Heart left ventricle (tissue), 16 donors: ENCODE results near the gene SORT1. TPM values are rescaled to one million over a fixed set of nuclear protein-coding genes. Genes with fewer than 3 reads are reported as not detected.

Experiments
- ATAC-seq, 4 donors: fragments of 200-7000 bp; cut with Tn5 transposase; one replicate each; pipeline ENCODE4 v1.9.1; 2020 to 2022; ENCODE audit warnings: moderate library complexity in 4 of 4, mild to moderate bottlenecking in 3 of 4, moderate number of reproducible peaks in 1 of 4
- DNase-seq, 5 donors: peaks; one replicate each; pipeline ENCODE4 v3.0.0-alpha.2; 2020
- H3K27ac ChIP-seq, 12 donors: fragments of 200-600 bp; sonication (generic) in 4 of 12; one replicate each; pipeline versions ENCODE4 v1.5.0 to v1.8.0; 2016 to 2022; ENCODE audit warnings: mild to moderate bottlenecking in 2 of 12
- H3K27me3 ChIP-seq, 9 donors: fragments of 200-600 bp; sonication (generic) in 2 of 9; one replicate each; pipeline versions ENCODE4 v1.5.1 to v1.8.0; 2016 to 2022; ENCODE audit warnings: mild to moderate bottlenecking in 3 of 9
- H3K36me3 ChIP-seq, 9 donors: fragments of 200-600 bp; sonication (generic) in 2 of 9; one replicate each; pipeline versions ENCODE4 v1.5.0 to v1.8.0; 2018 to 2022; ENCODE audit warnings: mild to moderate bottlenecking in 2 of 9
- H3K4me1 ChIP-seq, 12 donors: fragments of 200-600 bp; sonication (generic) in 4 of 12; one replicate each; pipeline versions ENCODE4 v1.5.0 to v1.8.0; 2016 to 2022; ENCODE audit warnings: mild to moderate bottlenecking in 3 of 12
- H3K4me3 ChIP-seq, 12 donors: fragments of 200-600 bp; sonication (generic) in 4 of 12; one replicate each; pipeline versions ENCODE4 v1.5.0 to v1.8.0; 2017 to 2022; ENCODE audit warnings: mild to moderate bottlenecking in 9 of 12, moderate library complexity in 4 of 12
- H3K9me3 ChIP-seq, 12 donors: fragments of 200-600 bp; sonication (generic) in 4 of 12; one replicate each; pipeline versions ENCODE4 v1.5.0 to v1.8.0; 2016 to 2022; ENCODE audit warnings: mild to moderate bottlenecking in 1 of 12
- POLR2A ChIP-seq, 2 donors: fragments of 450-650 bp; IDR thresholded peaks; one replicate each; pipeline ENCODE4 v1.6.1; 2017; ENCODE audit warnings: antibody characterized with exemption in 2 of 2, mild to moderate bottlenecking in 2 of 2, moderate library complexity in 2 of 2
- WGBS, 4 donors: extraction: QIAGEN DNeasy Blood & Tissue Kit in 2 of 4; methylation state at CpG; one replicate each; pipeline versions ENCODE4 v1.1.5 to v1.1.7; 2013 to 2018; 5-methylcytosine and 5-hydroxymethylcytosine counted together
- intact Hi-C, 10 donors: fragments of 100-400 bp; cut with DNase I; formaldehyde crosslinking; loops; one replicate each; pipeline versions ENCODE4 v1.11.1 to v1.14.2; 2022
- polyA plus RNA-seq, 2 donors: library from polyadenylated mRNA; stranded (reverse); fragments of 200-250 nt; gene quantifications; one replicate each; pipeline ENCODE4 v1.2.3, GENCODE V29; 2013
- total RNA-seq, 9 donors: library from RNA; depleted of rRNA in 2 of 9; stranded (reverse); fragments of >200 nt in 2 of 9; fragmentation: NEBNext Ultra II Directional in 3 of 9; extraction: Animal tissue kit (Norgen Biotek cat#: 25700) in 3 of 9; gene quantifications; one replicate each; pipeline versions ENCODE4 v1.1.0 to v1.2.4, GENCODE V29; 2016 to 2023
- TF ChIP-seq, protein P1 (sequence below), 12 donors: fragments of 200-600 bp; sonication (generic) in 4 of 12; IDR thresholded peaks; one replicate each; pipeline versions ENCODE4 v1.5.0 to v1.8.0; 2018 to 2022; ENCODE audit warnings: antibody characterized with exemption in 12 of 12, mild to moderate bottlenecking in 5 of 12
- donor health status: ischemic (EF 13 %, LVEDD 7.1; RV severe dilation, severe dysfunction).
- donor health status: healthy with polysubstance abuse.
- donor health status: DM: no; HTN: yes; CAD: no.
- donor health status: DM: no; HTN: no; CAD: no.
- donor health status: ischemic (EF 25% LVEDD 6.9; RV normal size, moderate dysfunction).
- donor health status: ischemic (EF 25% LVEDD 5.7; RV mildly dilated, moderate dysfunction).
- donor health status: healthy.
- donor health status: DM: yes; HTN: yes; CAD: no.
- donor health status: ischemic (EF 35%, LVEDD 5.7; RV mildly dilated, moderate dysfunction).
- donor health status: nonischemic (EF 11% LVEDD 7.7; RV severe dilation, severe dysfunction).
- donor health status: DM: yes; HTN: yes; CAD: no.
- donor health status: PGD.
- donor health status: ischemic (EF 29% LVEDD 5.4; RV normal size, mild dysfunction).
- donor health status: nonischemic (EF 23%, LVEDD 6.1; RV moderate dilation, normal function).

Gene SORT1
- total and polyA plus RNA-seq, 11 donors: 36.9 to 346 (median 145) TPM

DNA sequence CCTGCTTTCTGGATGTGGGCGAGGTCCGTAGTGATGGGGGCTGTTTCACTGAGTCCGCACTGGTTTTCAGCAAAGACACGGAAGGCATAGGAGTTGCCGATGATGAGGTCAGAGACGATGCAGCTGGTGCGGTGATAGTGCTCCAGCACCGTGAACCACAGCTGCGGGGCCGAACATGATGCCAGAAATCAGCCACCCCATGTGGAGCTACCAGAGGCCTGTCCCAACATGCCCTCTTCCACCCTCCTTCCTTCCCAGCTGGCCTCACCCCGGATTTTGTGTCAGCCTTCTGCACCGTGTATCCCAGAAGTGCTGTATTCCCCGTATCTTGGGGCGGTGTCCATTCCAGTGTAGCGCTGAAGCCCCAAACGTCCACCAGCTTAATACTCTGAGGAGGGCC, 100.9 kb downstream of the SORT1 start:
- TF ChIP-seq, protein P1, sequence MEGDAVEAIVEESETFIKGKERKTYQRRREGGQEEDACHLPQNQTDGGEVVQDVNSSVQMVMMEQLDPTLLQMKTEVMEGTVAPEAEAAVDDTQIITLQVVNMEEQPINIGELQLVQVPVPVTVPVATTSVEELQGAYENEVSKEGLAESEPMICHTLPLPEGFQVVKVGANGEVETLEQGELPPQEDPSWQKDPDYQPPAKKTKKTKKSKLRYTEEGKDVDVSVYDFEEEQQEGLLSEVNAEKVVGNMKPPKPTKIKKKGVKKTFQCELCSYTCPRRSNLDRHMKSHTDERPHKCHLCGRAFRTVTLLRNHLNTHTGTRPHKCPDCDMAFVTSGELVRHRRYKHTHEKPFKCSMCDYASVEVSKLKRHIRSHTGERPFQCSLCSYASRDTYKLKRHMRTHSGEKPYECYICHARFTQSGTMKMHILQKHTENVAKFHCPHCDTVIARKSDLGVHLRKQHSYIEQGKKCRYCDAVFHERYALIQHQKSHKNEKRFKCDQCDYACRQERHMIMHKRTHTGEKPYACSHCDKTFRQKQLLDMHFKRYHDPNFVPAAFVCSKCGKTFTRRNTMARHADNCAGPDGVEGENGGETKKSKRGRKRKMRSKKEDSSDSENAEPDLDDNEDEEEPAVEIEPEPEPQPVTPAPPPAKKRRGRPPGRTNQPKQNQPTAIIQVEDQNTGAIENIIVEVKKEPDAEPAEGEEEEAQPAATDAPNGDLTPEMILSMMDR (IDR thresholded peaks at IDR 0.05): no peak
- TF ChIP-seq POLR2A (IDR thresholded peaks at IDR 0.05): no peak
- intact Hi-C loops: loop anchor here in 1 of 10 donors (10.0 kb wide), 1 partner anchor 48 kb away; no protein-coding TSS in a partner anchor
- ATAC-seq (no peak), DNase-seq (no peak)
- H3K27me3 ChIP-seq: no peaks in the 10 kb centered on the region
- H3K27ac ChIP-seq: no peak overlapping the region
- no peak overlapping the region for H3K4me3 ChIP-seq
- H3K4me1 ChIP-seq: peaks cover 0 to 30% (median 25%) of the 10 kb centered on the region in 12 donors
- H3K9me3 ChIP-seq: no peaks in the 10 kb centered on the region
- H3K36me3 ChIP-seq: no peaks in the 10 kb centered on the region
- 87 to 95% (median 93%) methylated on average over 15 to 16 of the region's 16 CpGs for WGBS, 4 donors

- no peak for ATAC-seq
- intact Hi-C loops: loop anchor here in 1 of 10 donors (10.0 kb wide), 1 partner anchor 49 kb away; no protein-coding TSS in a partner anchor
- Histone ChIP-seq H3K9me3 (no peaks in the 10 kb centered on the region), H3K4me3 (no peak overlapping the region), H3K36me3 (no peaks in the 10 kb centered on the region), H3K4me1 (peaks cover 0 to 35% (median 25%) of the 10 kb centered on the region in 12 donors), H3K27me3 (no peaks in the 10 kb centered on the region), H3K27ac (no peak overlapping the region)
- DNase-seq: no peak
- 85 to 91% (median 87%) methylated on average over 12 of the region's 12 CpGs for WGBS, 4 donors
- TF ChIP-seq POLR2A (IDR thresholded peaks at IDR 0.05): no peak
Measured at GRCh38 chr1:109295712-109296415, 101.9 kb downstream of the SORT1 start.

GRCh38 chr1:109294481-109294880, 103.2 kb downstream of the SORT1 start:
- TF ChIP-seq POLR2A (IDR thresholded peaks at IDR 0.05): no peak
- TF ChIP-seq, protein P1 (IDR thresholded peaks at IDR 0.05): no peak
- Histone ChIP-seq H3K27ac (no peak overlapping the region), H3K9me3 (no peaks in the 10 kb centered on the region), H3K4me3 (no peak overlapping the region), H3K4me1 (peaks cover 0 to 29% (median 15%) of the 10 kb centered on the region in 12 donors), H3K36me3 (no peaks in the 10 kb centered on the region), H3K27me3 (no peaks in the 10 kb centered on the region)
- DNase-seq (no peak), ATAC-seq (no peak)
- WGBS, 4 donors: 64 to 74% (median 71%) methylated on average over 4 of the region's 4 CpGs
- intact Hi-C loops: loop anchor here in 1 of 10 donors (10.0 kb wide), 1 partner anchor 50 kb away; no protein-coding TSS in a partner anchor

DNA sequence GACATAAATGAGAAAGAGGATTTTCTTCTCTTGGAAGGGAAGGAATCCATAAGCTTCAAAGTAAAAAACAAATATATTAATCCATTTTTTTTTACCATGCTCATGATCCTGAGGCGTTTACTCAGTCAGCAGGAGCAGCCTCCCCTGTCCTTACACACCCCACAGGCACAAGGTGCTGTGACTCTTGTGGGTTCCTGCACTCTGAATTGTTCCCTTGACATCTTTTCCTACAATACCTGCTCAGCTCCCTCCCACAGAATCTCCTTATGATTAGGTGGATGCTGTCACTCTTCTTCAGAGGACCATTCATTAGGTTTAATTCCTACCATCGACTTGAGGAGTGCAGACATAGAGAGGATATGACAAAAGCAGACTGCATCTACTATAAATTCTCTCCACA, 104.7 kb downstream of the SORT1 start:
- WGBS, 4 donors: 70 to 84% (median 82%) methylated on average over 2 of the region's 2 CpGs
- no peaks in the 10 kb centered on the region for H3K27me3 ChIP-seq
- no peak overlapping the region for H3K27ac ChIP-seq
- ATAC-seq (no peak), DNase-seq (no peak)
- TF ChIP-seq, protein P1 (IDR thresholded peaks at IDR 0.05): no peak
- no peak for TF ChIP-seq POLR2A (IDR thresholded peaks at IDR 0.05)
- intact Hi-C loops: loop anchor here in 1 of 10 donors (10.0 kb wide), 1 partner anchor 52 kb away; no protein-coding TSS in a partner anchor
- H3K36me3 ChIP-seq: no peaks in the 10 kb centered on the region
- no peaks in the 10 kb centered on the region for H3K9me3 ChIP-seq
- H3K4me1 ChIP-seq: peaks cover 0 to 15% (median under 1%) of the 10 kb centered on the region in 12 donors
- H3K4me3 ChIP-seq: no peak overlapping the region
